Pancreas (tissue), 10 donors: ENCODE data around the gene IGFN1. TPM values are rescaled to one million over a fixed set of nuclear protein-coding genes. Genes with fewer than 3 reads are reported as not detected.

Experiments
- ATAC-seq, 4 donors: fragments of 200-7000 bp; cut with Tn5 transposase; one replicate each; pipeline versions ENCODE4 v1.8.0 to v1.9.1; 2020; ENCODE audit warnings: mild to moderate bottlenecking in 4 of 4, moderate library complexity in 4 of 4
- DNase-seq, 6 donors: peaks; one replicate each; pipeline ENCODE4 v3.0.0-alpha.2; 2020
- FAIRE-seq: peaks from 2 replicates; lab custom pipeline; 2012; peaks lifted over from hg19 to GRCh38; lab: Jason Lieb, UNC
- H3K27ac ChIP-seq, 4 donors: fragments of 200-600 bp; sonication (generic); 1 replicate in 3 of 4; 2 replicates in 1 of 4; pipeline versions ENCODE4 v1.5.0 to v1.8.0; 2020
- H3K27me3 ChIP-seq, 4 donors: fragments of 200-600 bp; one replicate each; pipeline ENCODE4 v1.8.0; 2021
- H3K36me3 ChIP-seq, 3 donors: fragments of 200-600 bp; sonication (generic) in 1 of 3; one replicate each; pipeline versions ENCODE4 v1.5.0 to v1.8.0; 2020 to 2021
- H3K4me1 ChIP-seq, 3 donors: fragments of 200-600 bp; one replicate each; pipeline ENCODE4 v1.8.0; 2021
- H3K4me3 ChIP-seq, 4 donors: fragments of 200-600 bp; sonication (generic) in 2 of 4; one replicate each; pipeline versions ENCODE4 v1.5.0 to v1.8.0; 2020 to 2021
- H3K9me3 ChIP-seq, 4 donors: fragments of 200-600 bp; one replicate each; pipeline ENCODE4 v1.8.0; 2021
- CTCF ChIP-seq, 4 donors: fragments of 200-600 bp; sonication (generic) in 3 of 4; IDR thresholded peaks; one replicate each; pipeline versions ENCODE4 v1.5.0 to v1.8.0; 2021; ENCODE audit warnings: antibody characterized with exemption in 4 of 4
- WGBS, 2 donors: extraction: QIAGEN DNeasy Blood & Tissue Kit; methylation state at CpG; one replicate each; pipeline ENCODE4 v1.1.7; 2013; 5-methylcytosine and 5-hydroxymethylcytosine counted together
- intact Hi-C, 3 donors: fragments of 100-400 bp; cut with DNase I; formaldehyde crosslinking; loops; one replicate each; pipeline versions ENCODE4 v1.11.1 to v1.14.2; 2022
- polyA plus RNA-seq, 2 donors: library from polyadenylated mRNA; stranded (reverse); fragments of 200-250 nt; gene quantifications; one replicate each; pipeline ENCODE4 v1.2.3, GENCODE V29; 2013
- total RNA-seq, 6 donors: library from RNA; stranded (reverse); fragmentation: NEBNext Ultra II Directional in 4 of 6; extraction: Animal tissue kit (Norgen Biotek cat#: 25700) in 4 of 6; gene quantifications; one replicate each; pipeline versions ENCODE4 v1.2.1 to v1.2.4, GENCODE V29; 2021 to 2023
- donor health status: healthy with polysubstance abuse.
- donor health status: DM: no; HTN: no; CAD: no; lungs with moderate emphysema.
- donor health status: DM: no; HTN: no; CAD: no.
- donor health status: control.
- donor health status: control.
- donor health status: Bipolar disorder and iron deficiency.
- donor health status: DM: yes; HTN: yes; CAD: no.
- donor health status: DM: no; HTN: no; CAD: no.
- donor health status: DM: no; HTN: no; CAD: no.
- donor health status: DM: yes; HTN: yes; CAD: no.

IGFN1 gene
- total and polyA plus RNA-seq, 8 donors = 4.1 to 48.4 (median 14.6) TPM

GRCh38 chr1:201184307-201185122 lies 6.1 kb upstream of the IGFN1 start:
- WGBS, 2 donors = 57 to 62% methylated on average over 9 of the region's 9 CpGs
- peak in 3 of 6 donors; percentile 35 to 56 (median 55) for DNase-seq
- intact Hi-C loops = loop anchor here in 1 of 3 donors (5.0 kb wide), 1 partner anchor 37 kb away; no protein-coding TSS in a partner anchor
- no peaks in the 10 kb centered on the region for H3K9me3 ChIP-seq
- H3K4me1 ChIP-seq = no peaks in the 10 kb centered on the region
- no peaks in the 10 kb centered on the region for H3K27me3 ChIP-seq
- no peak for FAIRE-seq
- TF ChIP-seq CTCF (IDR thresholded peaks at IDR 0.05) = peak in 2 of 4 donors; percentile 37 to 49
- H3K4me3 ChIP-seq = no peak overlapping the region
- no peaks in the 10 kb centered on the region for H3K36me3 ChIP-seq
- H3K27ac ChIP-seq = no peak overlapping the region
- ATAC-seq = peak; percentile 79 to 99 (median 92)

- peak in 1 of 4 donors; percentile 9 for TF ChIP-seq CTCF (IDR thresholded peaks at IDR 0.05)
- intact Hi-C loops = no loop called here
- WGBS, 2 donors = 44 to 62% methylated on average over 3 of the region's 3 CpGs
These were observed 5.5 kb upstream of the IGFN1 start for GRCh38 chr1:201185123-201185453.

GRCh38 chr1:201185527-201186128 lies 5.0 kb upstream of the IGFN1 start:
- no peaks in the 10 kb centered on the region for H3K4me1 ChIP-seq
- H3K36me3 ChIP-seq = no peaks in the 10 kb centered on the region

More at GRCh38 chr1:201185123-201185453, 5.5 kb upstream of the IGFN1 start:
- no peak for ATAC-seq
- Histone ChIP-seq H3K27ac (no peak overlapping the region), H3K4me1 (no peaks in the 10 kb centered on the region), H3K36me3 (no peaks in the 10 kb centered on the region), H3K4me3 (no peak overlapping the region), H3K9me3 (no peaks in the 10 kb centered on the region), H3K27me3 (no peaks in the 10 kb centered on the region)
- FAIRE-seq = no peak
- DNase-seq = no peak

GRCh38 chr1:201186192-201186591 lies 4.4 kb upstream of the IGFN1 start:
- no peaks in the 10 kb centered on the region for H3K27me3 ChIP-seq
- intact Hi-C loops = no loop called here
- ATAC-seq (no peak), DNase-seq (no peak), FAIRE-seq (no peak)
- H3K27ac ChIP-seq = no peak overlapping the region
- H3K4me1 ChIP-seq = no peaks in the 10 kb centered on the region
- no peaks in the 10 kb centered on the region for H3K9me3 ChIP-seq
- no peak overlapping the region for H3K4me3 ChIP-seq
- no peak for TF ChIP-seq CTCF (IDR thresholded peaks at IDR 0.05)
- WGBS, 2 donors = 80 to 86% methylated on average over 3 of the region's 3 CpGs
- no peaks in the 10 kb centered on the region for H3K36me3 ChIP-seq

More at GRCh38 chr1:201185527-201186128, 5.0 kb upstream of the IGFN1 start:
- Histone ChIP-seq H3K4me3 (no peak overlapping the region), H3K27ac (no peak overlapping the region), H3K9me3 (no peaks in the 10 kb centered on the region), H3K27me3 (no peaks in the 10 kb centered on the region)
- FAIRE-seq (no peak), DNase-seq (peak in 1 of 6 donors; percentile 29), ATAC-seq (no peak)
- WGBS, 2 donors = 84 to 89% methylated on average over 5 of the region's 5 CpGs
- intact Hi-C loops = no loop called here
- no peak for TF ChIP-seq CTCF (IDR thresholded peaks at IDR 0.05)
